Kidney glomerular epithelial cell (primary cell): ENCODE results near the gene FCER2.

ENCODE experiments used
- DNase-seq: peaks from one replicate; lab custom pipeline; 2025; lab: John Stamatoyannopoulos, UW

The FCER2 gene

DNA sequence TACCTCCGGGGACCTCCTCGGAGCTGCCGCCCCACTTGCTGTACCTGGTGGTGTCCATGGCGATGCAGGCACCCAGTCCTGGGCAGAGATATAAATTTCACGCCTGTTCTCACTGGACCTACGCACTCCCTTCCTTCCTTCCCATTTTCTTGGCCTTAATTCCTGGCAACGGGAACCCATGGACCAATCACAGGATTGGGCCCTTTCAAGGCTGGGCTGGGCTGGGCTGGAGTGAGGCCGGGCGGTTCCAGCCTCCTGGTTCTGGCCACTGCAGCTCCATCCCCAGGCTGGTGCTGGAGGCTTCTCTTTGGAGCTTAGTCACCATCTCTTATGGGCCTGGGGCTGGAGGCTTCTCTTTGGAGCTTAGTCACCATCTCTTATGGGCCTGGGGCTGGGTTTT is 30.1 kb upstream of the FCER2 start, which contains the start of gene CLEC4G:
CLEC4G (minus strand) TSS at position 66 of the 400 bp plus-strand sequence; CDS start at position 58, 8 bp downstream.
- no peak for DNase-seq

DNA sequence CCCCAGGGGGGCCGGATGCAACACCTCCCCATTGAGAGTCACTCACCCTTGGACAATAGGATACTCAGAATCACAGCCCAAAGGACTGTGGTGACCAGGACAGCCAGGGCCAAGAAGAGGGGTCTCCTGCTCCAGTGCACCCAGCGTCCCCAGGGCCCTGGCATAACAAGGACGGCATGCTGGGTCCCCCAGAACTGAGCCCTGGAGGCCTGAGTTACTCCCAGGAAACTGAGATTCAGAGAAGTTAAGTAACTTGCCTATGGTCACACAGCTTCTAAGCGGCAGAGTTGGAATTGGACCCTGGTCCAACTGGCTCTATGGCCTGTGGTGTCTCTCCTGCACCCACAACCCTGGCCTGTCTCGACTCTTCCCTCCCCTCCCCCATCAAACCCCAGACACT is 29.7 kb upstream of the FCER2 start:
- no peak for DNase-seq

DNA sequence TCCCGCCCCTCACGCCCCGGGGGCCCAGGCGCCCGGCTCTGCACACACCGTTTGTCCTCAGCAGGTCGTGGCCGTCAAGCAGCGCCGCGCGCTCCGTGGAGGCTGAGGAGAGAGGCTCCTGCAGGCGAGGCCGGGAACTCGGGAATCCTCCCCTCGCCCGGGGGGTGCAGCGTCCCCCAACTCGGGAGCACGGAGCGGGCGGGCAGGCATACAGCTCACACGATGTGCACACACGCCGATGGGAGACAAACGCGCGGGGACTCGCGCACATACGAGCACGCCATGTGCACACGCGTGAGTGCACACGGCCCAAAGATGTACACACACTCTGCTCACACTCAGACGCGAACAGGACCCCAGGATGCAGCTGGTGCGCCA is 29.3 kb upstream of the FCER2 start:
- no peak for DNase-seq

DNA sequence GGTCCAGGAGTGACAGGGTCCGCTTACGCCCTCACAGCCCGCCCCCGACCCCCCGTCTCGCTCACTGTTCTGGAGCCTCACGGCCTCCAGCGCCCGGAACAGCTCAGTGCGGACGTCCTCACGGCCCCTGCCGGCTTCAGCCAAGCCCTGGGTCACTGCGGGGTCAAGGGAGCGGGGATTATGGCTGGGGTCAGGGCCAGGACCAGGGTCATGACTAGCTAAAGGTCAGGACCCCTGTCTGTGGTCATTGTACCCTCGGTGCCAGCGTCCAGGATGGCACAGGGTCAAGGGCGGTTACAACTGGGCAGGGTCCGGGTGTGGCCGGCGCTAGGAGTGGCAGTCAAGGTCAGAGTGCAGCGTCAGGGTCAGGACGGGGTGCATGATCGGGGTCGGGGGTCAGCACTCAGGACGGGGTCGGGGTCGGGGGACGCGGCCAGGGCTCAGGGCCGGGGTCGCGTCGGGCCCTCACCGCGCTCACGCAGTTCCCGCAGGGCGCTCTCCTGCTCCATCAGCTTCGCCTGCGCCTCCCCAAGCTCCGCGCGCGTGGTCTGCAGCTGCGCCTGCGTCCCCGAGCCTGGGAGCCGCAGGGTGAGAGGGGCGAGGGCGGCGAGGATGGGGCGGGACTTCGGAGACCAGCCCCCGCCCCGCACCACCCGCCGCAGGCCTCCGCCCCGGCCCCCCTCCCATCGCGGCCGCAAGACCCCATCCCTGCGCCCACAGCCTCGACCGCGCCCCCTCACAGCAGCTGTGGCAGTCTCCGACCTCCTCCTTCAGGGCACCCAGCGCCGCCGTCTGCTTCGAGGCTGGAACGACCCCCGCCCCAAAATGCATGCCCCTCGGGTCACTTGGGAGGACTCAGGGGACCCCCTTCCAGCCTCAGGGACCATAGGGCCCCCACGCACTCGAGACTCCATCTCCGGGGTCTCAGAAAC is 28.6 kb upstream of the FCER2 start:
- no peak for DNase-seq

DNA sequence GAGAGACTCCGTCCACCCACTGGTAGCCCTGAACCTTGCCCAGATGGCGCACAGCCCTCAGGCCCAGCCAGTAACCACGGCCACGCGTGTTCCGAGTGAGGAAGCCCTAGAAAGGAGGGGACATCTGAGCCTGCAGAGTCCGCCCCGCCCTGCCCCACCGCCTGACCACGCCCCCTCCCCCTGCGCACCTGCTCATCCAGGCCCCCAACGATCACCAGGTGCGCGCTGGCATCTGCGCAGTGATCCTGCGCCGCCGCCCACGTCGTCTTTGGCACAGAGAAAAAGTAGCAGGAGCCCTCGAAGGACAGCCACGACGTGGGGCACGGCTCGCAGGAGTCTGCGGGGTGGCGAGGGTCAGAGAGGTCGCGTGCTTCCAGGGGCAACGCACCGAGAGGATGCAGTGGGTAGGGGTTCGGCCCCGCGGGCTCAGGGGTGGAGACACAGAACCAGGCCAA is 27.9 kb upstream of the FCER2 start:
- no peak for DNase-seq

DNA sequence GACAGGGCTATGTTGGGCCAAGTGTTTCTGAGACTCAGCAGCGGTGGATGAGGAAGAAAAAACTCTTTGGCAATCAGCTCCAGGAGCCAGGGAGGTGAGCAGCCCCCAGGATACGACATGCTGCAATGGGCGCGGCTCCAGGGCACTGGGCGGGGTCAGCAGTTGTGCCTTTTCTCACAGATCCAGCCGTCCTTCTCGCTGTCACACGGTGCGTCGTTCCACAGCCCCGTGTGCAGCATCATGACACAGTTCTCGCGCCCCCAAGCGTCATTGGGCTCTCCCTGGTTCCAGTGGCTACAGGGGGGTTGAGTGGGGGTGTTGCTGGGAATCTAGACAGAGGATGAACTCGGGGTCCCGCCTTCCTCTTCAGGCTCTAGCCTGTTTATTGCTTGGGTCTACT is 27.3 kb upstream of the FCER2 start:
- DNase-seq = no peak

DNA sequence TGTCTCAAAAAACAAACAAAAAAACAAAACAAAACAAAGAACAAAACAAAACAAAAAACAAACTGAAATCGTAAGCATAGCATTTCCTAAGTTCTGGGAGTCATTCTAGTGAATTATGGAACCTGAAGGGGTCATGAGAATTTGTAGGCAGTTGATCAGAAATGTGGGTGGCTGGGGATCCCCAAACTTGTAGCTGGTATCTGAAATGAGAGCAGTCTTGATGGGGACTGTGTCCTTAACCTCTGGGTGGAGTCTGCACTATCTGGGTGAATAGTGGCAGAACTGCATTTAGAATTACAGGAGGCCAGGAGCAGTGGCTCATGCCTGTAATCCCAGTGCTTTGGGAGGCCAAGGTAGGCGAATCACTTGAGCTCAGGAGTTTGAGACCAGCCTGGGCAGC is 23.9 kb upstream of the FCER2 start:
- DNase-seq = no peak

DNA sequence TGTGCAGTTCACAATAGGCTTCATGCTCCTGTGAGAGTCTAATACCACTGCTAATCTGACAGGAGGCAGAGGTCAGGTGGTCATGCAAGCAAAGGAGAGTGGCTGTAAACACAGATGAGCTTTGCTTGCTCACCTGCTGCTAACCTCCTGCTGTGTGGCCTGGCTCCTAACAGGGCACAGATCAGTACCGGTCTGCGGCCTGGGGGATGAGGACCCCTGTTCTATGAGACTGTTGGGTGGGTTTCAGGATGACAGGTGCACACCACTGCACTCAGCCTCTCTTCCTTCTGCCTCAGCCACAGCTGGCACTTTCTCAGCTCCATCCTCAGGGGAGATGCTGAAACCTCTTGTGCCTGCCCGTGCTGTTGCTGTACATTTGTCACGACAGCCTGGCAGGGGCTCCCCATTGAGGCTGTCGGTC is 20.3 kb upstream of the FCER2 start:
- DNase-seq = no peak

DNA sequence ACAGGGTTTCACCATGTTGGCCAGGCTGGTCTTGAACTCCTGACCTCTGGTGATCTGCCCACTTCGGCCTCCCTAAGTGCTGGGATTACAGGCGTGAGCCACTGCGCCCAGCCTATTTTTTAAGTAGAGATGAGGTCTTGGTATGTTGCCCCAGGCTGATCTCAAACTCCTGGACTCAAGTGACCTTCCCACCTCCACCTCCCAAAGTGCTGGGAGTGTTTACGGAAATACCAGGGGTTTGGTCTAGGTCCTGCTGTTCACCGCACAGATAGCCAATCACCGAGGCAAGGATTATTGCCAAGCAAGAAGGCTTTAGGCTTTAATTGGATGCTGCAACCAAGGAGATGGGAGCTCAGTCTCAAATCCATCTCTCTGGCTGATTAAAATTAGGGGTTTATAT is 18.4 kb upstream of the FCER2 start:
- no peak for DNase-seq

DNA sequence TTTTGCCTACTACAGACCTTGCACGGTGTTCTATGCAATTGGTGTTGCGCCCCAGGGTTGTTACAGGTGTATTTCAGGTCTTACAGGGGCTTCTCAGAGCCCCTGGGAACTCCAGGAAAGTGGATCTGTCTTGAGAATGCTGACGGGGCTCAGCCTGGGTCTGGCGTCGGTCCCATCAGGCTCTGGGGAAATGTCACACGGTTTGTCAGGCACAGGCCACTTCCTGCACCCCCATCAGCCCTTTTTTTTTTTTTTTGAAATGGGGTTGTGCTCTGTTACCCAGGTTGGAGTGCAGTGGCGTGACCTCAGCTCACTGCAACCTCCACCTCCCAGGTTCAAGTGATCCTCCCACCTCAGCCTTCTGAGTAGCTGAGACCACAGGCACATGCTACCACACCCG is 16.7 kb upstream of the FCER2 start:
- DNase-seq = no peak

DNA sequence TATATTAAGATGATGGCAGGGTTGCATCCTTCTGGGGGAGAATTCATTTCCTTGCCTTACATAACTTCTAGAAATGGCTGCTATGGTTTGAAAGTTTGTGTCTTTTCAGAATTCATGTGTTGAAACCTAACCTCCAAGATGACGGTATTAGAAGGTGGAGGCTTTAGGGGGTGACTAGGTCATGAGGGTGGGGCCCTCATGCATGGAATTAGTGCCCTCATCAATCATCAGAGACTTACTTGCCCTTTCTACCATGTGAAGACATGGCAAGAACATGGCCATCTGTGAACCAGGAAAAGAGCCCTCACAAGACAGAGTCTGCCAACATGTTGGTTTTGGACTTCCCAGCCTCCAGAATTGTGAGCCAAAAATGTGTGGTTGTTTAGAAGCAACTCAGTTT is 14.8 kb upstream of the FCER2 start:
- DNase-seq = no peak

DNA sequence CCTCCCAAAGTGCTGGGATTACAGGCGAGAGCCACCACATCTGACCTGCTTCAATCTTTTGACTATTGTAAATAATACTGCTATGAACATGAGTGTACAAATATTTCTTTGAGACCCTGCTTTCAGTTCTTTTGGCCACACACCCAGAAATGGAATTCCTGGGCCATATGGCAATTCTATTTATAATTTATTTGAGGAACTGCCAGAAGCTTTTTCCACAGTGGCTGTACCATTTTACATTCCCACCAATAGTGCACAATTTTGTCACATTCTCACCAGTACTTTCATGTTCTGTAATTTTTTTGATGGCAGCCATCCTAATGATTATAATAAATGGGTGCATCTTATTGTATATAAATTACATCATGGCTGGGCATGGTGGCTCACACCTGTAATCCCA is 13.7 kb upstream of the FCER2 start:
- no peak for DNase-seq

DNA sequence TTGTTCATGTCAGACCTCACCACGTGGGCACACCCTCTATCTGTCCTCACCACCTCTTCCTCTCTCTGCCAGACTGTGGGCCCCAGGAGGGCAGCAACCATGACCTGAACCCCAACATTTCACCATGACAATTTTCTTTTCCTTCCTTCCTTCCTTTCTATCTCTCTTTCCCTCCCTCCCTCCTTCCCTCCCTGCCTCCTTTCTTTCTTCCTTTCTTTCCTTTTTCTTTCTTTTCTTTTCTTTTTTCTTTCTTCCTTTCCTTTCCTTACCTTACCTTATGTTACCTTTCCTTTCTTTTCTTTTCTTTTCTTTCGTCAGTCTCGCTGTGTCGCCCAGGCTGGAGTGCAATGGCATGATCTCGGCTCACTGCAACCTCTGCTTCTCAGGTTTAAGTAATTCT is 8.7 kb upstream of the FCER2 start:
- DNase-seq = no peak

DNA sequence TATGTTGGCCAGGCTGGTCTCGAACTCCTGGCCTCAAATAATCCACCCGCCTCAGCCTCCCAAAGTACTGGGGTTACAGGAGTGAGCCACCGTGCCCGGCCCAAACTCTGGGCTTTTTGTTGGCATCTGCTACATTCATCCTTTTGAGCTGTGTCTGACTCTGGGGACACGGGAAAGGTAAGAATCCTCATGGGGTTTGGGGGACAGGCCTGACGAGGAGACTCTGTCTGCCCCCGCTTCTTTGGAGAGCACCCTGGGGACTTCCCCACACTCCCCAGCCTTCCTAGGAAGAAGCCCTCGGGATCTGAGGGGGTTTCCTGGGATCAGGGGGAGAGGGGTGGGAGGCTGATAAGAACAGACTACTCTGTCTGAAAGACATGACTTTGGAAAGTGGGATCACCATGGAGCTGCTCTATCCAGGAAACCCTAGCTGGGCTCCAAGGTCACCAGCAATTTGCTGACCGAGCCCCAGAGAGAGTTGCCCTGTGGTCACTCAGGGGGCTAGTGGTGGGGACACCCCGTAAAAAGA is 8.1 kb upstream of the FCER2 start:
- no peak for DNase-seq

DNA sequence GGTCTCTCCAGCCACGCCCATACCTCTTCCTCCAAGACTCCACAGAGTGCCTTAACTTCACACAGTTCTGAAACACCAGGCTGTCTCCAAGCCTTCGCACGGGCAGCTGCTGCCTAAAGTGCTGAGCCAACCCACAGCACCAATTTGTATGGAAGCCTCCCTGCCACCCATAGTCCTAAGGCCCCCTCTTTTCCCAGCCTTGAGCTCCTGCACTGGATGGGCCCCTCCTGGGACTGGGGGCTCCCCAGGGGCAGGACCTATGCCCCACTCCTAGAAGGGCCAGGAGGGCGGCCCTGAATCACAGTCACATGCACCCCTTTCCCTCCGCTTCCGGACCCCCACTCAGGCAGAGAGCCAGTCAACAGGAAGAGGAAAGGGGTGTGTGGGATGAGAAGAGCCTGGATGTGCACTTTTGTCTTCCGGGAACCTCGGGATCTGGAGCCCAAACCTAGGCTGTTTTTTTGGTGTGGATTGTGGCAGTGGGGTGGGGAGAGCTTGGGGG is 5.1 kb upstream of the FCER2 start:
- no peak for DNase-seq

DNA sequence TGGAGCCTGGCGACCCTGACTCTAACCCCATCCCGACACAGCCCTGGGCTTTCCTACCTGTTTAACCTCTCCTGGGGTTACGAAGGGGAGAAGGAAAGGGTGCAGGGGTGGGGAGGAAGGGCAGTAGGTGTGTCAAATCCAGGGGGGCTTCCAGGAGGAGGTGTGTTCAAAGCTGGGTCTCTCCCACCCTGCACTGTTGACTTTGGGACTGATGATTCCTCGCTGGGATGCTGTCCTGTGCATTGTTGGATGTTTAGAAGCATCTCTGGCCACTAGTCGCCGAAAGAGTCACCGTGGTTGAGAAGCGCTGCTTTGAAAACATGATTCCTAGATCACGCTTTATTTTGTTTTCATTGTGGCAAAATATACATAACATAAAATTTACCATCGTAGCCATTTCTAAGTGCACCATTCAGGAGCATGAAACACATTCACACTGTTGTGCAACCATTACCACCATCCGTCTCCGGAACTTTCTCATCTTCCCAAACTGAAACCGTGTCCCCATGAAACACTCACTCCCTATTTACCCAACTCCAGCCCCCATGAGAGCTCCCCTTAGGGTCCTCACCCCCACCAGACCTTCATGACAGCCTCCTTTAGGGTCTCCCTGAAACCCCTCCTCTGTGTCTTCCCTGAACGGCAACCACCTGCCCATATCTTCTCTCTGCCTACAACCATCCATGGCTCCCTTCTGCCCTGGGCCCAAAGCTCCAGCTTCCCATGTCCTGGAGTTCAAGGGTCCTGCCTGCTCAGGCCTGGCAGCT is 4.4 kb upstream of the FCER2 start:
- no peak for DNase-seq

DNA sequence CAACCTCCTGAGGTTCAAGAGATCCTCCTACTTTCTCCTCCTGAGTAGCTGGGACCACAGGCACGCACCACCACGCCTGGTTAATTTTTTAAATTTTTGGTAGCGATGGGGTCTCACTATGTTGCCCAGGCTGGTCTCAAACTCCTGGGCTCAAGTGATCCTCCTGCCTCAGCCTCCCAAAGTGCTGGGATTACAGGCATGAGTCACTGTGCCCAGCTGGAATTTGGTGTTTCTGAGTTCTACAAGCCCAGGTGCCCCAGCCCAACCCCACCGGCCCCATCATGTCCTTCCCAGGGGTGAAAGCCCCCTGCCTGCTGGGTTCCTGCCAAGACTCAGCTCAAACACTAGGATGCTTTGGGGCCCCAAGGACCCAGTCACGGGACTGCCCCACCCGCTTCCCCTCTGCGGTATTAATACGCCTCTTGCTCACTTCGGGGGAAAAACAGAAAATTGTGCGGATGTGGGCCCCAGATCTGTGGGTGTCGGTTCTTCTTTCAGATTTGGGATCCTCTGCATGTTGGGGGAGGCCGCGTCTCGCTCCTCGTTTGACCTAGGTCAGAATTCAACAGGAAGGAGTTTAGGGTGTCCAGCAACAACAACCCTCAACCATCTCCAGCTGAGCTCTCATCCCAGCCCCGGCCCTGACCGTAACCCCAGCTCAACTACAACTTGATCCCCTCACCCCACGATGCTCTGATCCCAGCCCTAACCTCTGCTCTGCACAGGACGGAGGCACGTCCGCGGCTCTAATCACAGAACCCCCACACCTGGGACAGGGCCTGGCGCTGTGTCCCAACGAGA is 3.7 kb upstream of the FCER2 start:
- no peak for DNase-seq

DNA sequence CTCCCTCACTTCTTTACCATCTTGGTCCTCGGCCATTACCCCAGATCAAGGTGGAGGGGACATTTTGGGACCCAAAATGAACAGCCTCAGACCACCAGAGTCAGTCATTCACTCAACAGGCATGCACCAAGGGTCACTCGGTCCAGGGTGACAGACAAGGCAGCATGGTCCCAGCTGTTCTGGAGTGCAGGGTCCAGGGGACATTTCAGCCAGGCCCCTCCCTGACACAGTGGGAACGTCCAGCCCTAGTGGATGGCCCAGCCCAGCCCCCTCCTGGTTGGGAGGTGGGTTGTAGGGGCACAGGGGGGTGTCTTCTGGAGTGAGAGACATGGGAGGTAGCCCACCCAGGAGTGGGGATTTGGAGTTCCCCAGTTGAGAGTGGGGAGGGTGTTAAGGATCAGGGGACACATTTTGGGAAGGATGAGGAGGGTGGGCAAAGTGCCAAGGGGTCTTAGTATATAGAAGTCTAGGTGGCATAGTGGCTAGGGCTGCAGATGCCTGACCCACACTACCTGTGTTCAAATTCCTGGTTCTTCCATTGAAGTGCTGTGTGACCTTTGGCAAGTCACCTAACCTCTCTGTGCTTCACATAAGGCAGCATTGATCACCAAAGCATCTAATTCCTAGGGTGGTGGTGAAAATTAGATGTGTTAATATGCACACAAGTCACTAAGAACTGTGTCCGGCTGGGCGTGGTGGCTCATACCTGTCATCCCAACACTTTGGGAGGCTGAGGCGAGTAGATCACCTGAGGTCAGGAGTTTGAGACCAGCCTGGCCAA is 2.5 kb upstream of the FCER2 start:
- DNase-seq = no peak

DNA sequence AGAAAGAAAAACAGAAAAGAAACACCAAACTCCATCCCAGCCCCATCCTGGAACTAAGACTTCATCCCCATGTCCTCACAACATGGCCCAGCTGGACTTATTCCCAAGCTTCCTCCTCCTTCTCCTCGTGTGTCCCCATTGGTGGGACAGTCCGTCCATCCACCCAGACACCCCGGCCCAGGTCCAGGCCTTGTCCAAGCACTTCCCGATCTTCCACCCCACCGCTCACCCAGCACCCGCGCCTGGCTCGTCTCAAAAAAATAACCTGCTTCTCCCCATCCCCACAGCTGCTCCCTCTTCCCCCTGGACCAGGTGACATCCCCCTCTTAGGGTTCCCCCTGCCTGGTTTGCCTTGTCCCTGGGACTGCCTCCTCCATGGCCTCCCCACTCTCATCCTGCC is 1.4 kb upstream of the FCER2 start:
- no peak for DNase-seq

DNA sequence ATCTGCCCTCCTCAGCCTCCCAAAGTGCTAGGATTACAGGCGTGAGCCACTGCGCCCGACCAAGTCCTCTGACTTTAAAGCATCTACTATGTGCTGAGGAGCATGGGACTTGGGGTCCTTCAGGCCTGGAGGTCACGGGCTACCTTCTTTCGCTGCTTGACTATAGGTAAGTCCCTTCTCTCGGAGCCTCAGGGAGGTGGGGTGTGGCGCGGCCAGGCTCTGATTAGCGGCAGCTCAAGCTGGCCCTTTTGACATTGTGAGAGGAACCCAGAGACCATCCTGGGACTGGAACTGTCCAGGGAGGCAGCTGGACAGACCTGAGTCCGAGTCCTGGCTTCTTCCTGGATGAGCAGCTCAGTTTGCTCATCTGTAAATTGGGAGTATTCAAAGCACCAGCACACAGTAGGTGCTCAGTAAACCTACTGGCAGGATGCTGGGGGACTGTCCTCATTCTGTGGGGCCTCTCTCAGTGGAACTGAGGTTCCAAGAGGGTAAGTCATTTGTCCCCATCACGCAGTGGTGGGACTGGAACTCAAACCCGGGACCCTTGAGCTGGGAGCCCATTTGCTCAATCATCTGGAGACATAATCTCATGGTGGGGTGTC is 780 bp downstream of the FCER2 start:
- DNase-seq = no peak
